Kidney (tissue), 14 donors: ENCODE results near the gene HES4. TPM values are rescaled to one million over a fixed set of nuclear protein-coding genes. Genes with fewer than 3 reads are reported as not detected.

Experiments used
- DNase-seq, 5 donors: peaks; one replicate each; pipeline ENCODE4 v3.0.0-alpha.2; 2013 to 2020
- FAIRE-seq: peaks from 2 replicates; lab custom pipeline; 2012; peaks lifted over from hg19 to GRCh38; lab: Jason Lieb, UNC
- H3K27ac ChIP-seq, 2 donors: one replicate each; pipeline ENCODE4 v1.7.0; 2013; ENCODE audit warnings: low read depth in 2 of 2, low read length in 2 of 2, inconsistent platforms in 1 of 2
- H3K27me3 ChIP-seq: one replicate; pipeline ENCODE4 v1.7.1; 2013; ENCODE audit warnings: low read length, inconsistent platforms; ENCODE audit not compliant: control insufficient read depth, insufficient read depth
- H3K36me3 ChIP-seq, 3 donors: one replicate each; pipeline versions ENCODE4 v1.7.0 to v1.7.1; 2013; ENCODE audit warnings: low read length in 3 of 3, control low read depth in 1 of 3, inconsistent platforms in 1 of 3; ENCODE audit not compliant: insufficient read depth in 3 of 3, control insufficient read depth in 2 of 3
- H3K4me1 ChIP-seq, 3 donors: one replicate each; pipeline versions ENCODE4 v1.7.0 to v1.7.1; 2013; ENCODE audit warnings: low read length in 3 of 3, inconsistent platforms in 1 of 3, low read depth in 1 of 3; ENCODE audit not compliant: control insufficient read depth in 2 of 3, insufficient read depth in 2 of 3
- H3K4me3 ChIP-seq, 3 donors: one replicate each; pipeline versions ENCODE4 v1.7.0 to v1.8.1; 2013; ENCODE audit warnings: low read length in 3 of 3, control low read depth in 1 of 3, inconsistent platforms in 1 of 3
- H3K9ac ChIP-seq, 3 donors: one replicate each; pipeline versions ENCODE4 v1.7.0 to v1.7.1; 2013; ENCODE audit warnings: low read length in 3 of 3, control low read depth in 1 of 3, inconsistent platforms in 1 of 3
- H3K9me3 ChIP-seq, 3 donors: one replicate each; pipeline versions ENCODE4 v1.7.0 to v1.7.1; 2013; ENCODE audit warnings: low read length in 3 of 3, control low read depth in 1 of 3, inconsistent platforms in 1 of 3; ENCODE audit not compliant: control insufficient read depth in 2 of 3, insufficient read depth in 1 of 3
- CTCF ChIP-seq: IDR thresholded peaks from 3 replicates; pipeline ENCODE4 v1.5.1; 2012; ENCODE audit warnings: mild to moderate bottlenecking, moderate library complexity, borderline replicate concordance; ENCODE audit not compliant: insufficient read depth; ENCODE audit errors: extremely low read depth
- intact Hi-C: fragments of 100-400 bp; cut with DNase I; formaldehyde crosslinking; loops from one replicate; pipeline ENCODE4 v1.11.1; 2022
- polyA plus RNA-seq: library from polyadenylated mRNA; stranded (reverse); fragments of 350-450 nt; fragmentation: Illumina TruSeq; extraction: RNeasy Lipid Tissue Mini Kit (QIAGEN cat#74804); gene quantifications from one replicate; pipeline ENCODE4 v1.2.3, GENCODE V29; 2014; ENCODE audit warnings: low read depth, low replicate concordance; ENCODE audit not compliant: insufficient read depth
- total RNA-seq: library from RNA; stranded (reverse); fragmentation: NEBNext Ultra II Directional; extraction: Animal tissue kit (Norgen Biotek cat#: 25700); gene quantifications from one replicate; pipeline ENCODE4 v1.2.1, GENCODE V29; 2021
- donor health status: control.
- donor health status: control.
- donor health status: control.
- donor health status: control.
- donor health status: control.
- donor health status: DM: yes; HTN: yes; CAD: no.
- donor health status: Normal renal cell carcinoma (clear cell type).

Gene HES4
- total and polyA plus RNA-seq, 2 donors from 2014 or later, result 15.8 to 32.0 TPM

DNA sequence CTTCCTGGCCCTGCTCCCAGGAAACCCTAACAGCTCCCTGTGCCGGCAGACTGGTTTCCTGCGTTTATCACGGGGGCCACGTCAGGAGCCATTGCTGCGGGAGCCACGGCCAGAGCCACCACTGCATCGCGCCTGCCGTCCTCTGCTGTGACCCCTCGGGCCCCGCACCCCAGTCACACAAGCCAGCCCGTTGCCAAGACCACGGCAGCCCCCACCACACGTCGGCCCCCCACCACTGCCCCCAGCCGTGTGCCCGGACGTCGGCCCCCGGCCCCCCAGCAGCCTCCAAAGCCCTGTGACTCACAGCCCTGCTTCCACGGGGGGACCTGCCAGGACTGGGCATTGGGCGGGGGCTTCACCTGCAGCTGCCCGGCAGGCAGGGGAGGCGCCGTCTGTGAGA lies 48.1 kb upstream of the HES4 start:
- no peak overlapping the region for H3K27ac ChIP-seq
- intact Hi-C loops, result no loop called here
- H3K9me3 ChIP-seq, result no peaks in the 10 kb centered on the region
- H3K4me1 ChIP-seq, result no peaks in the 10 kb centered on the region
- TF ChIP-seq CTCF, result no peak
- H3K27me3 ChIP-seq, result no peaks in the 10 kb centered on the region
- FAIRE-seq (no peak), DNase-seq (no peak)
- H3K9ac ChIP-seq, result no peak overlapping the region
- peaks cover 7 to 9% (median 8%) of the 10 kb centered on the region in 3 donors for H3K36me3 ChIP-seq
- no peak overlapping the region for H3K4me3 ChIP-seq

- DNase-seq, result no peak
- Histone ChIP-seq H3K4me3 (no peak overlapping the region), H3K9ac (no peak overlapping the region), H3K36me3 (peaks cover 3 to 6% (median 5%) of the 10 kb centered on the region in 3 donors), H3K9me3 (no peaks in the 10 kb centered on the region), H3K27ac (no peak overlapping the region), H3K27me3 (no peaks in the 10 kb centered on the region), H3K4me1 (no peaks in the 10 kb centered on the region)
- intact Hi-C loops, result no loop called here
- no peak for TF ChIP-seq CTCF
- no peak for FAIRE-seq
These were observed 47.5 kb upstream of the HES4 start for GRCh38 chr1:1047407-1047806.

- TF ChIP-seq CTCF, result no peak
- no peak overlapping the region for H3K9ac ChIP-seq
- H3K27me3 ChIP-seq, result no peaks in the 10 kb centered on the region
- DNase-seq (no peak), FAIRE-seq (no peak)
- no peak overlapping the region for H3K27ac ChIP-seq
- H3K9me3 ChIP-seq, result no peaks in the 10 kb centered on the region
- no peak overlapping the region for H3K4me3 ChIP-seq
- intact Hi-C loops, result no loop called here
- H3K4me1 ChIP-seq, result no peaks in the 10 kb centered on the region
- peaks cover 0 to 5% (median 4%) of the 10 kb centered on the region in 3 donors for H3K36me3 ChIP-seq
These were observed 46.9 kb upstream of the HES4 start for GRCh38 chr1:1046767-1047166.

DNA sequence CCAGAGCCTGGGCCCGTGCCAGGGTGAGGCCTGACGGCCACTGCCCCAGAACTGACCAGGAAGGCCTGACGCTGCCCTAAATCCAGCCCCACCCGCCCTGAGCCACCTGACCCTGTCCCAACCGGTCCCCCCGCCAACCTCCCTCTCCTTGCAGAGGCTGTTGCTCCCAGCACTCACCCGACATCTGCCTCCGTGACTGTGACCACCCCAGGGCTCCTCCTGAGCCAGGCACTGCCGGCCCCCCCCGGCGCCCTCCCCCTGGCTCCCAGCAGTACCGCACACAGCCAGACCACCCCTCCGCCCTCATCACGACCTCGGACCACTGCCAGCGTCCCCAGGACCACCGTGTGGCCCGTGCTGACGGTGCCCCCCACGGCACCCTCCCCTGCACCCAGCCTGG lies 46.3 kb upstream of the HES4 start:
- Histone ChIP-seq H3K4me1 (no peaks in the 10 kb centered on the region), H3K36me3 (peaks cover 0 to 5% (median 4%) of the 10 kb centered on the region in 3 donors), H3K27me3 (no peaks in the 10 kb centered on the region), H3K9ac (no peak overlapping the region), H3K4me3 (no peak overlapping the region), H3K9me3 (no peaks in the 10 kb centered on the region), H3K27ac (no peak overlapping the region)
- no peak for FAIRE-seq
- TF ChIP-seq CTCF, result no peak
- intact Hi-C loops, result no loop called here
- no peak for DNase-seq
